ENCODE results near the gene GYG1. TPM values are rescaled to one million over a fixed set of nuclear protein-coding genes. Genes with fewer than 3 reads are reported as not detected.

The GYG1 gene
- total and polyA plus RNA-seq, 2 of the 8 experiments (the other 6 are each of a cell fraction or from before 2014, with no cell fraction given), result 19.4 to 34.2 TPM

GRCh38 chr3:149007567-149008257, 16.4 kb downstream of the GYG1 start:
- Histone ChIP-seq H3K23ac (ENCODE audit: insufficient read length) (no peak overlapping the region), H3K36me3 (ENCODE audit: control insufficient read depth in 2 of 4, insufficient read depth in 4 of 4, low read length in 3 of 4) (peaks cover 0 to 20% (median 5%) of the 10 kb centered on the region in 4 experiments; a peak in 4 of 8 replicates), H2BK15ac (ENCODE audit: low read length) (no peak overlapping the region), H3K56ac (replicated peaks; ENCODE audit: insufficient read length, low read depth, low read length) (no peak overlapping the region), H2AFZ (ENCODE audit: low read length) (no peak overlapping the region), H3K9ac (replicated peaks in 1 of 4; ENCODE audit: extremely low read depth in 1 of 4, low read depth in 3 of 4, low read length in 3 of 4) (no peak overlapping the region), H3K4me1 (replicated peaks in 1 of 4; ENCODE audit: control insufficient read depth in 3 of 4, insufficient read depth in 4 of 4, low read length in 3 of 4) (peaks cover 0 to 9% (median 2%) of the 10 kb centered on the region in 4 experiments; a peak in 2 of 7 replicates), H2BK12ac (ENCODE audit: low read depth, low read length) (no peak overlapping the region), H2BK120ac (replicated peaks; ENCODE audit: low read depth, low read length) (no peak overlapping the region), H3K14ac (ENCODE audit: insufficient read length) (no peak overlapping the region), H3K27me3 (replicated peaks in 1 of 4; ENCODE audit: control insufficient read depth in 3 of 4, extremely low read depth in 1 of 4, insufficient read depth in 3 of 4, low read length in 3 of 4) (no peaks in the 10 kb centered on the region), H4K20me1 (replicated peaks in 1 of 2; ENCODE audit: control insufficient read depth in 1 of 2, insufficient read depth in 2 of 2, low read length in 2 of 2) (no peaks in the 10 kb centered on the region), H3K23me2 (ENCODE audit: low read depth, low read length) (no peaks in the 10 kb centered on the region), H2AK5ac (ENCODE audit: low read depth, low read length) (no peak overlapping the region), H3K4ac (replicated peaks; ENCODE audit: insufficient read length, low read depth, low read length) (no peak overlapping the region), H2BK20ac (ENCODE audit: low read length) (no peak overlapping the region), H4K8ac (ENCODE audit: extremely low read depth, insufficient read depth, low read length) (no peak overlapping the region), H3K18ac (ENCODE audit: extremely low read depth, low read length) (no peak overlapping the region), H3K27ac (ENCODE audit: low read depth, low read length) (no peak overlapping the region), H3K4me3 (ENCODE audit: extremely low read depth in 1 of 4, insufficient read depth in 2 of 4, low read depth in 3 of 4, low read length in 4 of 4) (no peak overlapping the region), H4K91ac (replicated peaks; ENCODE audit: insufficient read length, low read length) (no peak overlapping the region), H3K4me2 (ENCODE audit: insufficient read depth in 1 of 2, low read depth in 2 of 2, low read length in 2 of 2) (no peak overlapping the region), H3K79me2 (ENCODE audit: control insufficient read depth in 1 of 2, insufficient read depth in 2 of 2, low read length in 2 of 2) (no peaks in the 10 kb centered on the region), H4K5ac (ENCODE audit: insufficient read length, low read depth, low read length) (no peak overlapping the region), H3K79me1 (ENCODE audit: low read depth, low read length) (no peaks in the 10 kb centered on the region), H2BK5ac (ENCODE audit: low read depth, low read length) (no peak overlapping the region), H3K9me3 (ENCODE audit: insufficient read depth in 2 of 2, low read depth in 1 of 2, low read length in 1 of 2) (no peaks in the 10 kb centered on the region)
- CTCF ChIA-PET (ENCODE audit: partially characterized antibody), result no interaction called here
- WGBS, 2 experiments (ENCODE audit: extremely low coverage in 1 of 2, insufficient coverage in 1 of 2, insufficient read length in 1 of 2, insufficient replicate concordance in 2 of 2, low coverage in 1 of 2, low lambda C conversion rate in 2 of 2, missing lambda C conversion rate in 1 of 2), result 86% methylated on average over 7 of the region's 7 CpGs; no CpG with 5 or more reads in 1 of the 2 experiments
- DNase-seq (ENCODE audit: low read depth in 1 of 2, low spot score in 2 of 2), result no peak
- FAIRE-seq, result no peak
- POLR2A ChIA-PET (ENCODE audit: partially characterized antibody), result no interaction called here
- TF ChIP-seq TCF12 (IDR thresholded peaks at IDR 0.05; ENCODE audit: low read depth, low read length), result no peak
- no peak for TF ChIP-seq KDM5A (IDR thresholded peaks at IDR 0.05; ENCODE audit: low read length)
